GM15510 (cell line): Measurements from ENCODE around the gene CGB1.
"Not testable (repeated sequence)": the region's sequence is repeated elsewhere in the genome, so short reads cannot be mapped to it uniquely, and the experiment has no call there.

ENCODE experiments used
- POLR2A ChIP-seq: IDR thresholded peaks from 3 replicates; pipeline ENCODE4 v1.6.1; 2011; ENCODE audit warnings: borderline replicate concordance; ENCODE audit not compliant: insufficient read length; ENCODE audit errors: extremely low read depth

Gene CGB1

DNA sequence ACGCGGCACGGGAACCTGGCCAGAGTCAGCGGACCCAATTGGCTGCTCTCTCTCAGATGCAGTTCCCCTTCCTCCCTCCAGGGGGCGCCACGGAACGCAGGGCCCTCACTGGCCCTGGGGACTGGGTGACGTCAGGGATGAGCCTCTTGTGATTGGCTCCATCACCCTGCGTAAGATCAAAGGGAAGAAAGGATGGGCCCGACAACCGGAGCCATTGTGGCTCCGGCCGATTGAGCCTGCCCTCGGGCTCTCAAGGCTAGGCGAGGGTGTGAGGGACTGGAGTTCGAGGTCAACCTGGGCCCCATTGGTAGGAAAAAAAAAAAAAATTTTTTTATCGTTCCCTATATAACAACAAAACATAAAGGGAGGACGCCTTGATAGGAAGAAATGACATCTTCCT, at the start of gene CGB1:
Gene CGB1 (minus strand): TSS at position 81 of the 400 bp plus-strand sequence. CDS start 184 bp downstream, outside the sequence.
- TF ChIP-seq POLR2A: not testable (repeated sequence)

DNA sequence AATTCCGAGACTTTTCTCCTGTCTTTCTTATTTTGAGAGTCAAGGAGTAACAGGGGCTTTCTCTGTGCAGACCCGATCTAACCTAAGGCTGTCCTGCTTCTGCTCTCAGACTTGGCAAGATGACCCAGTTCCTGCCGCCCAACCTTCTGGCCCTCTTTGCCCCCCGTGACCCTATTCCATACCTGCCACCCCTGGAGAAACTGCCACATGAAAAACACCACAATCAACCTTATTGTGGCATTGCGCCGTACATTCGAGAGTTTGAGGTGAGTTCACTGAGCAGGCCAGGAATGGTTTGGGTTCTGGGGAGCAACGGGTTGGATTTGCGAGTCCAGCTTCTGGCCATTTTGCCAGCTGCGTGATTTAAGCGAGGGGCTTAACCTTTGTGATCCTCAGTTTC, 49.6 kb upstream of the CGB1 start:
- TF ChIP-seq POLR2A: no peak

DNA sequence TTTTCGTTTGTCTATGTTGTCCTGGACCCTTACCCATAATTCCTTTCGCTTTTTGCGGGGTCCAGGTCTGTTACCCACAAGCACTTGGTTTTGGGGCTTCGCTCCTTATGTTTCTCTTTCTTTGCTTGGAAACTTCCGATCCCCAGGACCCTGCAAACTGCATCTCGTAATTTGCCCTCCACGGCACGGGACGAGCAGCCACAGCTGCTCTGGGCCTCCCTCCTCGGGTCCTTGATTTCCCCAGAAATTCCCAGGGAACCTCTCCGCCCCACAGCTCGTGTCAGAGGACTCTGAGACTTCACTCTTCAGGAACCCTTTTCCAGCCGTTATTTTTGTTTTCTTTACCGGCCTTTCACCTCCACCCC, 49.2 kb upstream of the CGB1 start:
- TF ChIP-seq POLR2A: no peak

DNA sequence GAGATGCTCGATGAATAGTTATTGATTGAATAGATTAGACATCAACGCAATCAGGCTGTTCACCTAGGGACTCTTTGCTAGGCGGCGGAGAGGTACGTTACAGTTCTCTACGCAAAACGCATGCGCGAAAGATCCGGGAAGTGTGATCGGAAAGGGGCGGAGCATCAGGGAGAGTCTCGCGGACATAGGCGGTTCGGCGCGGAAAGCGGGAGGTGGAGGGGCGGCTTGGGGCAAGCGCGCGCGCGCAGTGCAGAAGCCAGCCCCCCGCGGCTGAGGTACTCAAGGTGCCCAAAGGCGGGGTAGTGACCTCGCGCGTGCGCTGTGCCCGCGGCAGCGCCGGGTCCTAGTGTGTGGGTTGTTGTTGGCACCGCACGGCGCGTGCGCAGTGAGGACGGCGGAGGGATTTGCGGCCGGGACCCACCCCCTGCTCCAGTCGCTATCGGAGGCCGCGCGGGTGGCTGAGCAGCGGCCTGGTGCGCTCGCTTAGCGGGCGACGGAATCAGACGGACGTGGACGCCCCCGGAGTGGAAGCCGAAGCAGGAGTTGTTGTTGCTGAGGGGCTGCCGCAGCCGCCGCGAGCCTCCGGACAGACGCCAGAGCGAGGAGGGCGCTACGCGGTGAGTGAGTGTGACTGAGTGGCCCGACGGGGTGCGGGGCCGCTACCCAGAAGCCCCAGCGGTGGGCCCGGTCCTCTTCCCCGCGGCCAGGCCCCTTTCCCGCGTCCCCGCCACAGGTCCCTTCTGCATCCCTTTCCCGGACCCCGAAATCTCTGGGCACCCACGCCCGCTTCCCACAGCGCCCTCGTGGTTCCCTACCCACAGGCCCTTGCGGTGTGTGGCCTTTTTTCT, 48.5 kb upstream of the CGB1 start, which contains the start of gene SNRNP70:
Gene SNRNP70 (plus strand): TSS at position 432 of the 848 bp plus-strand sequence. CDS start 964 bp downstream, outside the sequence.
- TF ChIP-seq POLR2A: peak; percentile 97

DNA sequence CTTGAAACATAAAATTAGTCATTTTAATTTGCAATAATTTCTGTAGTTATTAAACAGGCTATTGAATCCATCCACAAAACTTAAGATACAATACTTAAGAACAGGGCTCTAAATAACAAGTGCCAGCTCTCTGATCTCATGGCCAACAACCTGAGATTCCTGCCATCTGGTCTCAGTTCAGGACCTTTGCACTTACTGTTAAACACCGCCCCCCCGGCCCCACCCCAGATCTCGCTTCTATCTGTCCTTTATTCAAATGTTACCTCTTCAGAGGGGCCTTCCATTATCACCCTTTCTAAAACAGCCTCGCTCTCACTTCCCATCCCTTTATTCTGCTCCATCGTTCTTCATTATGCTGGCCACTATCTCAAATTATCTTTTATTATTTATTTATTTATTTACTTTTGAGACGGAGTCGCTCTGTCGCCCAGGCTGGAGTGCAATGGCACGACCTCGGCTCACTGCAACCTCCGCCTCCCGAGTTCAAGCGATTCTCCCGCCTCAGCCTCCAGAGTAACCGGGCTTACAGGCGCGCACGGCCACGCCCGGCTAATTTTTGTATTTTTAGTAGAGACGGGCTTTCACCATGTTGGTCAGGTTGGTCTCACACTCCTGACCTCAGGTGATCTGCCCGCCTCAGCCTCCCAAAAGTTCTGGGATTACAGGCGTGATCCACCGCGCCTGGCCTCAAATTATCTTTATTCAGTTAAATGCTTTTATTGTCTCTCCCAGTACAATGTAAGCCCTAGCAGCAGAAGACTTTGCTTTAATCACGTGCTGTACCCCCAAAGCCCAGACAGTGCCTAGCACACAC, 47.7 kb upstream of the CGB1 start:
- no peak for TF ChIP-seq POLR2A

DNA sequence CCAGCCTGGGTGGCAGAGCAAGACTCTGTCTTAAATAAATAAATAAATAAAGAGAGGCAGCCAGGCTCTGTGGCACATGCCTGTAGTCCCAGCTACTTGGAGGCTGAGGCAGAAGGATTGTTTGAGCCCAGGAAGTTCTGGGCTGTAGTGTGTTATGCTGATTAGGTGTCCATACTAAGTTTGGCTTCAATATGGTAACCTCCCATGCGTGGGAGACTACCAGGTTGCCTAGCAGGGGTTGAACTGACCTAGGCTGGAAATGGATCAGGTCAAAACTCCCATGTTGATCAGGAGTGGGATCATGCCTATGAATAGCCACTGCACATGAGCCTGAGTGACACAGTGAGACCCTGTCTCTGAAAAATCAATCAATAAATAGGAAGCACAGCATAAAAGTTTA, 44.6 kb upstream of the CGB1 start:
- no peak for TF ChIP-seq POLR2A

DNA sequence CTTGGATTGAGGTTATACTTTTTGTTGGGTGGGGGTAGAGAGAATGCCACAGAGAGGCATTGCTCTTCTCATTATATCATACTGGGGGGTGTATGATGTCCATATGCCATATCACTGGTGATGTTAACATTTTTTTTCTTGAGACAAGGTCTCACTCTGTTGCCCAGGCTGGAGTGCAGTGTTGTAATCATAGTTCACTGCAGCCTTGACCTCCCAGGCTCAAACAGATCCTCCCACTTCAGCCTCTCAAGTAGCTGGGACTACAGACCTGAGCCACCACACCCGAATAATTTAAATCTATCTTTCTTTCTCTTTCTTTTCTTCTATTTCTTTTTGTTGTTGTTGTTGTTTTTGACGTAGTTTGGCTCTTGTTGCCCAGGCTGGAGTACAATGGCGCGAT, 43.7 kb upstream of the CGB1 start:
- TF ChIP-seq POLR2A: no peak

DNA sequence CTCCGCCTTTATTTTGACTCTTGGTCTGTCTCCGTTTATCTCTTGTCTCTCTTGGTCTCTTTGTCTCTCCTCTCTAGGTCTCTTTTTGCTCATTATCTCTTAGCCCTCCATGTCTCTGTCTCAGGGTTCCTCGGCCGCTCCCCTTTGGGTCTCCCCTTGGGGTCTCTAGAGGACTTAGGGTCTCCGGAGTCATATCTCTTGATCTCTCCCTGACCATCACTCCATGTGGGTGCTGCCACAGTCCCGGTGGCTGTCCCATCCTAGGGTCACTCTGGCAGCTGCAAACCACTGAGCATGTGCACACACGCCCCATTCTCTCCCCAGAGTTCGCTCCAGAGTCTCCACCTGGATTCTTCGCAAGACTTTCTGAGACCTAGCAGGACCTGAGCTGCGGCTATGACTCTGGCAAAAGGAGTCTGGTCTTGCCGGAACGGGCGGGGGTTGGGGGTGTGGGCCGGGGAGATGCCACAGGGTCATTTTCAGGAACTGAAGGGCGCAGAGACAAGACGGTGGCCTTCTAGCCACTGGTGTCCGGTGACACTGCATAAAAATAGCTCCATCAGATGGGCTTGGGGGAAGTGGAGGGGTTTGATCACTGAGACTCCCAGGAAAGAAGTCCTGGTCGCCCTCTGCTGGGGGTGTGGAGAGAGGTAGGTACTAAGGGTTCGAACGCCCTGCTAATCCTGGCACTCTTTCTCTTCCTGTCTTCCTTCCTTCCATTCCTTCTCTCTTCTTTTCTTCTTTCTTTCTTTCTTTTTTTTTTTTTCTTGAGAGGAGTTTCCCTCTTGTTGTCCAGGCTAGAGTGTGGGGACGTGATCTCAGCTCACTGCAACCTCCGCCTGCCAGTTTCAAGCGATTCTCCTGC, 37.1 kb upstream of the CGB1 start:
- TF ChIP-seq POLR2A: no peak

DNA sequence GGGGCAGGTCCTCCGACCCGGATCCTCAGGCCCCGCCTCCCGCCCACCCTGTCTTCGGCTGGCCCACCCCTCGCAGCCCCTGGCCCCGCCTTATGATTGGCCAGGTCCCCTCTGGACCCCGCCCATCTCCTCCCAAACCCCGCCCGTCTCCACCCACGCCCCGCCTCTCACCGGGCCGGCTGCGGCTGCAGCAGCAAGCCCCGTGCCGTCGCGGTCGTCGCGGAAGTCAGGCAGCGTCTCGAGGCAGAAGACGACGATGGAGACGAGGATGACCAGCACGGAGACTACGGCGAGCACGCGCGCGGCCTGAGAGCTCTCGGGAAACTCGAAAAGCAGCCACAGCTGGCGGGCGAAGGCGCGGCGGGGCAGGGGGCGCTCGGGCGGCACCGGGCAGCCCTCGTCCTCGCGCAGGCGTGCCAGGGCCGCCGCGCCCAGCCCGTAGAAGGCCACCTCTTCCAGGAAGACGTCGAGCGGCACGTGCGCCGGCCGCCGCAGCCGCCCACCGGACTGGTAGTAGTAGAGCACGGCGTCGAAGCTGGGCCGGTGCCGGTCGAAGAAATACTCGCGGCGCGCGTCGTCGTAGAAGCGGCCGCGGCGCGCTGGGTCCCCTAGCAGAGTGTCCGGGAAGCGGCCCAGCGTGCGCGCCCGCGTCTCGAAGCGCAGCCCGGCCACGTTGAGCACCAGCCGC, 35.3 kb upstream of the CGB1 start:
- no peak for TF ChIP-seq POLR2A

DNA sequence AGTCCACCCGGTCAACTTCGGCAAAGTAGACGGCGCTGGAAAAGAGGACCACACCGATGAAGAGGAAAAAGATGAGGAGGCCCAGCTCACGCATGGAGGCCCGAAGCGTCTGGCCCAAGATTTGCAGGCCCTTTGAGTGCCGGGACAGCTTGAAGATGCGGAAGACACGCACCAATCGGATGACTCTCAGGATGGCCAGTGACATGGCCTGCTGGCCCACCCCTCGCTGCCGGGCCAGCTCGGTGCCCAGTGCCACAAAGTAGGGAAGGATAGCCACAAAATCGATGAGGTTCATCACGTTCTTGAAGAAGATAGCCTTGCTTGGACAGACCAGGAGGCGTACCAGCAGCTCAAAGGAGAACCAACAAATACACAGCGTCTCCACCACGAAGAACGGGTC, 33.7 kb upstream of the CGB1 start:
- TF ChIP-seq POLR2A: no peak

DNA sequence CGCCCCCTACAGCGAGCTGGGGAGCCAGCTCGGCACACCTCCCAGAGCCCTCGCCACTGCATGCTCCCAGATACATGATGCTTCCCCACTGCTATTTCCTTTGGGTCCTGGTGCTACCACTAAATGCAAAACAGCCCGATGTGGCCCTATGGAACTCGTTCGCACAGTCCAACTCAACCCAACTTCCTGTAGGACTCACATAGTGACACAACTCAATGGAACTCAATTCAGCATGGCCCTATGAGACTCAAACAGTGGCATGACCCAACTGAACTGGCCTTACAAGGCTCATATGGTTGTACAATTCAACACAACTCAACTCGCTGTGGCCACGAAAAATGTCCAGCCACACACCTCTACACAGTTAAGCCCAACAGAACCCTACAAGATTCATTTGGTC, 32.3 kb upstream of the CGB1 start:
- no peak for TF ChIP-seq POLR2A

DNA sequence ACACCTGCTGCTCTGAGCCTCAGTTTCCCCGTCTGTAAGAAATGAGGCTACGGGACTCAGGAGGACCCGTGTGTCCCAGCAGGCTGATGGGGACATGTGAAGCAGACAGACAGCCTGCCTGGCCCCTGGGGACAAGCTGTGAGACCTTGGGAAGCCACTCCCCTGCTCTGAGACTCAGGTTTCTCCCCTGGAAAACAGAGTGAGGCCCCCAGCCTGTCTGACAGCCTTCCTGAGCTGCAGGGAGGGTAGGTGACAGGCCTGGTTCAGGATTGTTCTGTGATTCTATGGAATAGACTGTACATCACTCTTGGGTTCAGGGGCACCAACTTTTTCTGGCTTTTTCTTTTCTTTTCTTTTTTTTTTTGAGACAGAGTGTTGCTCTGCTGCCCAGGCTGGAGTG, 30.9 kb upstream of the CGB1 start:
- no peak for TF ChIP-seq POLR2A

DNA sequence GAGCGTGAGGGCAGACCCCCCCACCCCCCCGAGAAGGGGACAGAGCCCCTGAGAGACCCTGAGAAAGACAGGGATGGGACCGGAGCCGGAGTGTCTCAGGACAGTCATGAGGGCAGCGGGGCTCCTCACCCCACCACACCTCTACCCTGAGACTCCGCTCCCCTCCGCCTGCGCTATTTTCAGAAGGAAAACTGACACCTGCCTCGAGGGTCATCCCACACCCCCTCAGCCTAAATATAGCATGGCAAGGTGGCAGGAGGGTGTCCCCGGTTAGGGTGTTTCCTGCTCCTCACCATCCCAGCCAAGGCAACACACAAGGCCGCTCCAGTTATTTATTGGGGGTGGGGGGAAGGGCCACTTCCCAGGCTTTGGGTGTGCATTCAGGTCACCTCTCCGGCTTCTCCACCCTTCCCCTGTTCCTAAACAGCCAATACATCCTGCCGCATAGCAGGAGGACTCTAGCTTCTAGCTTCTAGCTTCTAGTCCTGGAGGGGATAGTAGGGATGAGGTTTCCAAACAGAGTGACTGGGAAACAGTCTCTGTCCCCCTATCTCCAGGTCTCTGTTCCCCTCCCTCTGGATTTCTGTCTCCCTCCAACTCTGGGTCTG, 29.3 kb upstream of the CGB1 start:
- no peak for TF ChIP-seq POLR2A
